ENCODE results near the gene GYPA.
"Not testable (repeated sequence)": the region's sequence is repeated elsewhere in the genome, so short reads cannot be mapped to it uniquely, and the experiment has no call there.

GYPA gene
- total RNA-seq, result 0 reads per million in 4 donors

DNA sequence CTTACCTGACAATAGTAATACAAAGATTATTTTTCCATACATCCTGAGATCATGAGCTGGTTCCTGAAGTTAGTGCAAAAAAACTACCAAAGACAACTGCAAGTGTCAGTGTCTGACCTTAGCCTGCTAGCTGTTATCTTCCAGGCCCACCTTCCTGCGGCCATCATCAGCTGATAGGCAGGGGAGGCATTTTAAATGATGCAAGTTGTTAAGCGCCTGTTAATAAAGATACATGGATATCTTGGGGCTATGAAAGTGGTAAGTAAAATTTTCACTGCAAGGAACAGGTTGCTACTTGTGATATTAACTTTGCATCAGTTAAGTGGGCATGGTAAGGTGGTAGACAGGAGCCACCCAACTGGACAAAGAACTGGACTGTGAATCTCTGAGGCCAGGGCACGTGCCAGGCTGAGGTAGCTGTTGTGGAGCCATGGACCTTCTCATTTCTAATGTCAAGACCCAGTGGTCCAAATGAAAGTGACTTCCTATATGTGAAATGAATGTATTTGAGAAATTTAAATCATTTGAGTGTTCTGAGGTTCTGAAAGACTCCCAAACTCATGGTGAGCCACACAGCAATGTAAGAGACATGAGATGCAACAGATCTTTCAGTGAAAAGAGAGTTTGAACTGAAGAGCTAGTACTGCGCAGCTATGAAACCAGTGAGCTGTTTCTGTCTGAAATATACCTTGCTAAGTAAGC, at the start of gene GYPA:
Gene GYPA, minus strand, starts transcription at position 125 of the 702 bp plus-strand sequence. Its CDS starts 83 bp downstream, at position 42.
- not testable (repeated sequence) for DNase-seq

DNA sequence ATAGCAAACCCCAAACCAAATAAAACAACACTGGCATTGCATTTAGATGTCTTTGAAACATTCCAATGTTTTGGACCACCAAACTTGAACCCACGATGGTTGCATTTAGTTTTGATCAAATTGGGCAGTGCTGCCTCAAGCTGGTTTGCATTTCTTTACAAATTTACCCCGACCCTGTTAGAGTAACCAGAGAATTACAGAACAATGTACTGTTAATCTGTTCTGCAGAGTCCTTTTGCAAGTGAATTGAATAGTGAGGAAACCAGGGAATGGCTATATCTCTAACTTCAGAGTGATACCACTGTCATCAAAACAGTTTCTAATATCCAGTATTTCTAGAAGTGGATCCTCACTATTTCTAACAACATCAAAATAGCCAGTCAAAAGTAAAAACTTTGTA, 49.5 kb upstream of the GYPA start:
- no peak for DNase-seq

DNA sequence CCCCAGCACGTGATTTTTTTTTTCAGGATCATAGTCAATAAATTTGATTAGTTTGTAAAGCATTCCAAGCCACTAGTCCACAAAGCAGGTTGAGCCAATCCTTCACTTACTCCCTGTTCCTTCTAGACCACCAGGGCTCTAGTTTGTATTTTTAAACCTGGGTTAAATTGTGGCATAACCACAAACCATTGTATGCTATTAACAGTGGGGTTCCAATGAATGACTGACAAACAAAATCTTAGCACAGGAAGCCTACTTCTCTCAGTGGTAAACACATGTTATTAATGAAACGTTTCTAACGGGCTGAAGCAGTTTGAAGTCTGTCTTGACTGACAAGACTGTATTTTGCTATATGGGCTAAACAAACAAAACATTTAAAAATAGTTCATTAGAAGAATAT, 48.6 kb upstream of the GYPA start:
- DNase-seq, result no peak

DNA sequence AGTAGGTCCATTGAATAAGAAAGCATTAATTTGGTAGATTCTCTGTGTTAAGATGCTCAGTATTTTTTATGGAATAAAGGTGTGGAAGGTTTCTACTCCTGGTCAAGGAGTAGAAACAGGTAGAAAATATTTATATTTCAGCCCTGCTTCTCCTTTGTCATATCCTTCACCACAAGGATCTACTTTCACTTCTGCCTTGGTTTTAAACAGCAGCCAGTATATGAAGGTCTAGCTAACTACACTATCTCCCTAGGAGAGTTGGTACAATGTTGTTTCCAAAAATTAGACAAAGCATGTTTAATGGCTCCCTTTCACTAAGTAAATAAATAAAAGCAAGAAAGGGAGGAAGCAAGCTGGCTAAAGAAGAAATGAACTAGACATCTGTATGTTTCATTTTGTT, 44.6 kb upstream of the GYPA start:
- DNase-seq, result no peak

DNA sequence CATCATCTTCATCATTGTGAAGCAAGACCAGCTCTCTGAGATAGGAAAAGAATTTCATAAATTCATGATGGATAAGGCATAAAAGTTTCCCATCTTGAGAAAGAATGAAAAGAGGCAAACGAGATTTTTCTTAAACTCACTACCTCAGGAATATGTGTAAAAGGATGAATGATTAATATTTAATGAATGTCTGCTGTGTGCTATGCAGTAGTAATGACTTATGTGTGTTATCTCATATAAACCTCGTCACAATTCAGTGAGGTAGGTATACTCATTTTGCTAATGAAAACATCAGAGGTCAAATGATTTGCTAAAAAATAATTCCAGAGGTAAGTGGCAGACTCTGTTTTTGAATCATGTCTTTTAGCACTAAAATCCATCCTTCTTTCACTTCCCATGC, 42.6 kb upstream of the GYPA start:
- no peak for DNase-seq

DNA sequence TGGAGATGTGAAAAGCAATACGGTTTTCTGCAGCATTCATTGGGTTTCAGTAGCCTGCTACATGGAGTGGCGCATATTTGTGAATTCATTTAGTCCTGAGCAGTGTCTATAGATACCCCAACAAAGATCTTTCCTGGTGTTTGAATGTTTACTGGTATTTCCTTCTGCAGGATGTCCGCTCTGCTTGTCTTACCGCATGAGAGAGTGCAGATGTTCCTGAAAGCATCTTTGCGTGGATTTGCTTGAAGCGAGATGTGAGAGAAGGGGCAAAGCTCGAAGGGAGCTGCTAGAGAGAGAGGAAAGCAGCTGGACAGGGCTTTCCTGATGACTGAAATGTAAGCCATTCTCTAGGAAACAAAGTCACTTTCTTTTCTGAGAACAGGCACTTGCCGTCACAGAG, 40.9 kb upstream of the GYPA start:
- peak in 1 of 5 donors; percentile 1 for DNase-seq

DNA sequence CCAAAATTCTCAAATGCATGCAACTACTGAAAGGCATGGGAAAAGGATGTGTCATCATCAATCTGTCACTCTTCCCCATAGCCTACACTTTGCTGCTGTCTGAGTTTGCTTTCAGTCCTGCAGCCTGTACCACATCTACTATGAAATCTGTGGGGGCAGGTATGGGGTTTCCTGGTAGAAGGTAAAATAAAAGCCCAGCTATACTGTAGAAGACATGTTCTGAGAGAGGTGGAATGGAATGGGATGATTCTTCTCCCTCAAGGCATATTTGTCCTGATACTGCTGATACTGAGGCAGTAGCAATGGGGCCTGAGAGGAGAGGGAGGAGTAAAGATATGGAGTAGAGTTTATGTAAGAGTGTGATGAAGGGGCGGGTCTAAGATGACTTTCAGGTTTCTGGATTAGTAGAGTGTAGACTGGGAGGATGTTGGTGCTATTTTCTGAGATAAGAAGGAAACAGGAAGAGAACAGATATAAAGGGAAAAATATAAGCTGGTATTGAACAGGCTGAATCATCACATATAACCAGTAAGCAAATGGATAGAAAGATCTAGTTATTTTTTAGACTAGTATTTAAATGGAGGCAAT, 38.7 kb upstream of the GYPA start:
- DNase-seq, result peak in 1 of 5 donors; percentile 21

DNA sequence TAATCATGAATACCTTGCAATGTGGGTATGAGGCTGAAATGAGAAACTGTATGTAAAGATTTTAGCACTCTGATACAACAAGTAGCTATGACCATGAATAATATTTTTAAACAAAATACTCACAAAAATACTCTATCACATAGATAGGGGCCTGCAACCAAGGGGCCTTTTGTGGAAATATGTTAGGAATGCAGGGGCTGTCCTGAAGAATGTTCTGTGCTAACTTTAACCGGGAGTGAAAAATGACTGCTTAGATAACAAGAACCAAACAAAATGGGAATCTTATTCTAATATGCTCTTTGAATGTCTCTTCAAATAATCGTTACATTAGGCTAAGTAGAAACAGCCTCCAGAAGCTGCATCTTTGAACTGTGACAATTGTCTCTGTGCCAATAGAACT, 37.9 kb upstream of the GYPA start:
- no peak for DNase-seq

DNA sequence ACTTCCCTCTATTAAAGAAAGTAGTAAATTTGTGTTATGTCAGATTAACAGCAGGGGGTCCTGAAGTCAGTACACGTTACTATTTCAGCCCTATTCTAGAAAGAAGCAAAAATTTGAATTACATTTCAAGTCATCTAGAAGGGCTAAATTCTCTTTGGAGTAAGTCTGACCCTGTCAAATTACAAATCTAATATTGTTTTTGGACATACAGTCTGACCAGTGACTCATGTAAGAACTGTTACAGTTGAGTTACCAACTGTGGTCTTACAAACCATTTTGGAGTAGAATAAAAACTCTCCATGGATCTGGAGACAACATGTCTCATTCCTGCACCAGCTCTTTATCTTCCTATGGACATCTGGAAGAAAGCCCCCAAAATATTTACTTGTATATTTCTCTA, 36.0 kb upstream of the GYPA start:
- no peak for DNase-seq

DNA sequence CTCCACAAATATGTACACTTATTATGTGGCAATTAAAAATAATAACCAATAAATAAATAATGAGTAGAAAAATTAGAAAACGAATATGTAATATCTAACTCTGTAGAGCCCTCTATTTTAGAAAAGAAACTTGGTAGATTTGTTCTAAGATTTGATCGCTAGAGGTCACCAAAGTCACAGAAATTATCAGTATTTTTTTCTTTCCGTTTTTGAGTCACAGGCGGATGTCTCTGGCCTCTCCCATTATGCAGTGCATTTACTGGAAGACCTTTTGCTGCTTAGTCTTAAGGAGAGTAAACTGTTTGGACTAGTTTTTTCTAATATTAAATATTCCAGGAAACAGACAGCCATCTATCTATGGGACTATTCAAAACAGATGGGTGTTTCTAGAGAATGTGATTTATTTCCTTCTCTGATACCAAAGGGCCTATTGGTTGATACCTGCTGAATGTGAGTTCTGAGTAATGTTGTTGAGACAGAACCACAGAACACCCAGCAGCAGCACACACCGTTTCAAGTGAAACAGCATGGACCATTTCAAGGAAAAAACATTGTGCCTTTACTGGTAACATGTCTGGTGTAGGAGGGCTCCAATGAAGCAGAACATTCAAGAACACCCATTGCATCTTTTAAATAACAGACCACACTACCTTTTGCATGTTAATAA, 34.0 kb upstream of the GYPA start:
- peak in 1 of 5 donors; percentile 78 for DNase-seq

DNA sequence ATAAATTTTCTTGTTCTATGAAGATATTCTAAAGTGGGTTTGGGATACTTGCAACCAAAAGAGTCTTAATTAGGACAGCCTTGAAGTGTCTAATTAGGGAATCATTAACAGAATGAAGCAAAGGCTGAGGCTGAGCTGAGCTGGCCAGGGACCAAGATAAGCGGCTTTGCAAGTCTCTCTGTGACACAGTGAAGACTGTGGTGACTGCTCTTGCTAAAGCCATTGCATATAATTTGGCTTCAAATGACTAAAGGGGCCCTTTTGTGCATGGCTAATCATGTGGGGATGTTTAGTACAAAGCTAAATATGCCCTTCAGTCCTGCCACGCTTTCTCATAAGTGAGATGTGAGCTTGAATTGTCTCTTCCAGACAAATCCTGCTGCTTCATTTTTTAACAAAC, 31.2 kb upstream of the GYPA start:
- no peak for DNase-seq

DNA sequence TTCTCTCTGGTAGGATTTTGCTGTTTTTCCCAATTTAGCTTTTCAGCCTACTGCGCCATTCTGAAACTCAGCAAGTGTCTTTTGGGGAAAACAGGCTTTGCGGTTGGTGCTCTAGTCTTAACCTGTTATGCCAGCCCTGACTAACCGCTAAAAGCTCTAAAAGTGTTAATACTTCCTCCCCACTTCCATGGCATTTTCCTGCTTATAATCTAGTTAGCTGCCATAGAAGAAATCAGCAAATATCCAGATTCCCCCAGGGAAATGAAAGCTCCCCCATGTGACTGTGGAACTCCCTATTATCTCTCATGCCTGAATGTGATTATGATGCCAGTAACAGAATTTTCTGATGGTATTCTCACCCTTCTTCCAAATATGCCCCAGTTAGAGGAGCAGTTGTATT, 28.7 kb upstream of the GYPA start:
- DNase-seq, result no peak

DNA sequence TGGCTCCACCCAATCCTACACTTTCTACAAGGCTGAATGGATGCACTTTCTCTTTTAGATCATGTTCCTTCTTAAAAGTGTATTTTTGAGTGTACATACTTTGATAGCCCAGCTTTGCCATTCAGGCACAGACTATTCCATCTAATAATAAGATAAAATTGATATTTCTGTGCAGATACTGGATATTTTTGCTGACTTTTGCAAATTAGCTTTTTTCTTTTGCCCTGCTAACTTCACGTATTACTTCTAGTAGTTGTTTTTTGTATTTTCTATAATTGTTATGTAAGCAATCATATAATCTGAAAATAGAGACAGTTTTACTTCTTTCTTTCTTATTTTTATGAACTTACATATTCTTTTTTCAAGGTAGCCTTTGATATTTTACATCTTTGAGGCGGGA, 13.5 kb upstream of the GYPA start:
- no peak for DNase-seq

DNA sequence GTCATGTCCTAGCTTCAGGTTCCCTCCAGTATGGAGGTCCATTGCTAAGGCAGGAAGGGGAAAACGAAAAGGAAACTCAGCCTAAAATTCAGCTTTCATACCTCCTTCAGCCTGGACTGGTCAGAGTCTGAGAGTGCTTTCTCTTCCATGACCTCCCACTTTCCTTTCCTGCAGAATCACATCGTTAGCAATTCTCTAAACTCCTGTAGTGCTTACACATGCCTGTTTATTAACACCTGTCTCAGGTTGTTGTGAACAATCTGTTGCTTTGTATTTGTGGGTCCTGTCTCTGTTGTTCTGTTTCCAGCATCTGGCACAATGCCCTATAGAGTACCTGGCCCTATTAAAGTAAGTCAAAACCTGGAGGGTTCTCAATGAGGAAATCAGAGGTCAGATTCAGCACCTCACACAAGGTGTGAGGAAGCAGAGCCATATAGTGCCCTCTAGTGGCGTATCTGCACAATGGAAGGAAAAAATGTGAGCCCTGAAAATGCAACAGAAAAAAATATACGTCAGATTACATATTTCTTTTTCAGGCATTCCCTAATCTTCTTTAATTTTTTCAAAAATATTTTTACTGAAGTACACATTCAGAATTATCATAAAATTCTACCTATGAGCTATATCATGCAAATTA, 2.3 kb upstream of the GYPA start:
- peak in 2 of 5 donors; percentile 10 to 12 for DNase-seq

DNA sequence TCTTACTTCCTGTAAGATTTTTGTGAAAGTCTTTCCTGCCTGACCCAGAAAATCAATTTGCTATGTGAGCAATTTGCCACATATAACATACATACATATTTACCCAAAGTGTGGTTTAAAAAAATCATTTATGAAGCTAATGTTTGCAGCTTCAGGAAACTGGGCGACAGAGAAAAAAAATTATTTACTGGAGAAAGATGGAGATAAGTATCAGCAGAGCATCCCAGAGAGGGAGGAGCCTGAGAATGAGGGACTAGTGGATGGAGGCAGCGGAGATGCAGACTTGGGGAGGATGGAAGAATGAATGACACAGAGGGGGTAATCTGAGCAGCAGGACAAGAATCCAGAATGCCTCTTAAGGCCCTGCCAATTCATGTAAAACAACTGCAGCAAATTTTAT, 975 bp upstream of the GYPA start:
- DNase-seq, result no peak

DNA sequence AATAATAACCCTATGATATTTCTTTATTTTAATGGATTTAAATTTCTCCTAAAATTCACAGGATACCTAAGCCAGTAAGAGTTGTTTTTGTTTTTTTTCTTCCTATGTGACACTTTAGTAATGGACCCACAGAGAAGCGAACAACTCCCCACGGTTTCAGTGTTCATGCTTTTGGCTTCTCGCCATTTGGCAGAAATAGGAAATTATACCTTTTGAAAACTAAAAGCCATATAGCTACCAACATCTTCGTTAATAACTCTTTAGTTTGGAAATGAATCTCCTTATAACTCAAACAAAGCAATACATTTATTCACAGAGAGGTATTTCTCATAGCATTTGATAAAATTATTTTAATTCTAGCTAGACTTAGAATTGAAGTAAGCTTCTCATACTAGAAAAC, 527 bp downstream of the GYPA start:
- DNase-seq, result not testable (repeated sequence)

DNA sequence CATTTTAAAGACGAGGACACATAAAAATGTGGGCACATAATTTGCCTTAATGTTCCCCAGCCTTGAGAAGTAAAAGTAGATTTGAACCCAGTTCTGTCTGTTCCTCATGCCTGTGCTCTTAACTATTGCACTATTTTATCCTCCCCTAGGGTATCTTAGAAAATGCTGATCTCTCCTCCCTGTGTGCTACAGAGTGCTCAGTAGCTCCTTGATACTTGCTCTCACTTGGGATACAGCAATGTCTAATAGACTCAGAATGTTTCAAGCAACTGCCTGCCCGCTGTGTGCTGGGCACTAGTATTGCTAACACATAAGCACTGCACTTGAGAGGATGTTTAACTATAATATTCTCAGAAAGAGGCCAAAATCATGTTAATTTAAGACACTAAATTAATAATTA, 971 bp downstream of the GYPA start:
- not testable (repeated sequence) for DNase-seq

DNA sequence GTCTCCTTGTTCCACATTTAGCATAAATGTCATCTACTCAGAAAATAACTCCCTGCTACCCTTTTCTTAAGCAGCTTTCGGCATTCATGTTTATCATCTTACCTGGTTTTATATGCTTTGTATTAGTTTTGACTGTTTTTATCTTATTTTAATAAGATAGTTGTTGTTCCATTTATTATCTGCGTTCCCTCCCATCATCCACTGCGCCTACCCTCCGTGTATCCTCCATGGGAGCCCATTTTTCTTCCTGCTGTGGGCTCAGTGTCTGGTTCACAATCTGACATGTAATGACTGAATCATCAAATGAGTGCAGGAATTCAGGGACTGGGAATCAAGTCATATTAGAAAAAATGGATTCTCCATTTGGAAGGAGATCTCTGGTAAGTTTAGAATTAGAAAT, 2.3 kb downstream of the GYPA start:
- DNase-seq, result not testable (repeated sequence)

DNA sequence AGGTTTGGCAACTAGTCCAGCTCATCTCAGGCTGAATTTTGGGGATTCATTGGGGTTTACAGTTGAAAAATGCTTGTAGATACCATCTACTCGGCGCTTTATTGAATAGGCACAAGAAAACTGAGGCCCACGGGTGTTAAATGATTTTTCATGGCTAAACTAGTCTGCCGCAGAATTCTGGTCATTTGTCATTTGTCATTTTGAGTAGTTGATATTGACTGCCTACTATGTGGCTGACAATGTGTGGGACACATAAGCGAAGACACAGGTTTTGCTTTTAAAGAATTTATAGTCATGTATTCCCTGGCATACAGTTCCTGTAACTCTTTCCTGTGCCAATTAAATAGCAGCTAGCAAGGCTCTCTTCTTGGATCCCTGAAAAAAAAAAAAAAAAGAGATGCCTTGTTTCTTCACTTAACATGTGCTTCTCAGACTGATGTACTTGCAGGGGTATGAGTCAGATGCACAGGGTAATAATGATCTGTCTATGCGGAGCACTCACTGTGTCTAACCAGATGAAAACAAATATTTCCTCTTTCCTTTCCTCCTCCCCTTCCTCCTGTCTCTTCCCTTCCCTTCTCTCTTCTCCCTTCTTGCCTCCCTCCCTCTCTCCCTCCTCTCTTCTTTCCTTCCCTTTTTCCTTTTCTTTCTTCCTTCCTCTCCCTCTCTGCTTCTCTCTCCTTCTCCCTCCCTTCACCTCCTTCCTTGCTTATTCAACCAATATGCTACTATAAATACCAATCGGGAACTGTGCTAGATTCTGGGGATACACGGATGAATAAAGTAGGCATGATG, 3.2 kb downstream of the GYPA start:
- DNase-seq, result not testable (repeated sequence)

DNA sequence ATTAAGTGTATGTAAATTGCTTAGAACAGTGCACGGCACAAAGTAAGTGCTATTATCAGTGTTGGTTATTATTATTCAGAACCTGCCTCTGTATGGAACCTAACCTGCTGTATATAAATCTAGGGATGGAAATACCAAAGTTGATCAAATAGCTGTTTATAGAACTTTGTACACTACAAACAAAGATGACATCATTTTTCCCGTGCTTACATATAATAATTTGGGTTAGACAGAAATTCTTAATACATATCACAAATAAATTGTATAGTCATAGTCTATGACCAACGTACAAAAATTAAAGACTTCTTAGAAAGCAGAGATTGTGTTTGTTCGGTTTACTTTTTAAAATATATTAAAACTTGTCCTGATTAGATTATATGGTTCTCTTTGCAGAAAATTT, 4.3 kb downstream of the GYPA start:
- not testable (repeated sequence) for DNase-seq

DNA sequence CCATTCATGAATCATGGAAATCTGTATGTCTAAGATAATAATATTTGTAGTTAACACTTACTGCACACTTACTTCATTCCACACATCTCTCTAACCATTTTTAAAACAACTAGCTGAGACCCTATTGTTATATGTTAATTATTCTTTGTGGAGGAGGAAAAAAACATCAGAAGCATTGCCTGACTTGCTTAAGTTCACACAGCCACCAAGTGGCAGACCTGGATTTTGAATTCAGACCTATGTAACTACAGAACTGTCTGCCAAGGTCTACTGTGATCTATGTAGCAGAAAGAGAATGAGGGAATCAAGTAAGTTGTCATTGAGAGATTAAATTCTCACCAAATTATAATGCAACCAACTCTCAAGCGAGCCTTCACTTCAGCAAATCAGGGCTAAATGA, 10.4 kb downstream of the GYPA start:
- DNase-seq, result not testable (repeated sequence)

DNA sequence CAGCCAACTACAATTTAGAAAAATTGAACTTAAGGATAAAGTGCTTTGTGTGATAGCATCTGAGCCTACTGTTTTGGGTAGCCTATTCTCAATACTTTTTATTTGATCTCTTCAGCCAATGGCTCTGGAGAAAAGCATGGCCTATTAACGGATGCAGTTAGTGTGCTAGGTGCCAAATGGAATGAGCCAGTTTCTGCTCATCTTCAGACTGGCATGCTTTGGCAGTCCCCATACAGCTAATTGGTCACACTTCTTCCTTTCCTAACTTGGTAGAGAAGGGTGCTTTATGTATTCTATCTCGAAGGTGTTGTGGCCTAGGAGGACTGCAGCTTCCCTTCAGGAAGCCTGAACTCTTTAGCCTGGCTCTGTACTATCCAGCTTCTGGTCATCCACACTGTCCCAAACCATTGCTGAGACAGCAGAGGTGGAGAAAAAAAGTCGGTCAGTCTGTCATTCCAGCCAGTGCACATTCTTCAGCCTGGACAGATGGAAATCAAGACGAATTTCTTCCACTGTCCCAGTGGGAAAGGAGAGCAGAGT, 11.1 kb downstream of the GYPA start:
- not testable (repeated sequence) for DNase-seq
